Astrocyte (in vitro differentiated cells and primary cell): ENCODE data around the gene RANBP17.

Experiments
- EZH2 ChIP-seq: IDR thresholded peaks from 2 replicates; pipeline ENCODE4 v1.6.1; 2012; ENCODE audit warnings: mild to moderate bottlenecking, low read length, inconsistent platforms; ENCODE audit not compliant: insufficient read depth
- TF ChIP-seq, protein P1 (sequence below): IDR thresholded peaks from 2 replicates; pipeline ENCODE4 v1.5.1; 2011; ENCODE audit warnings: low read depth, mild to moderate bottlenecking, inconsistent platforms, low read length, moderate library complexity; ENCODE audit not compliant: insufficient read depth

DNA sequence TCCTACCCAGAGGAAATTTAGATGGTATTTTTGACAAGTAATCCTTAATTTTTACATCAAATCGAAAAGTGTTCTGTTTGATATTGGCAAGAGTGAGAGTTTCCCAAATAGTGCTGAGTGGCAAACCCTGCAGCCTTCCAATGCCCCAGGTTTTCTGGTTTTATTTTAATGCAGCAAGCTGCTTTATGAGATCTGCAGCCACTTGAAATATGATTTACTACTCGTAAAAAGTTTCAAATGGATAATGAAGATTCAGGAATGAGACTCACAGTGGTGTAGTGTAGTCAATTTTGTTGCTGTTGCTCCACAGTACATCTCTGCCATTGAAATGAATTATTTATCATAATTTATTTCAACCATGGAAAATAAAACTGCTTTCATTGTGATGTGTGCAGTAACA lies 423.6 kb downstream of the RANBP17 start:
- no peak for TF ChIP-seq EZH2
- TF ChIP-seq, protein P1, sequence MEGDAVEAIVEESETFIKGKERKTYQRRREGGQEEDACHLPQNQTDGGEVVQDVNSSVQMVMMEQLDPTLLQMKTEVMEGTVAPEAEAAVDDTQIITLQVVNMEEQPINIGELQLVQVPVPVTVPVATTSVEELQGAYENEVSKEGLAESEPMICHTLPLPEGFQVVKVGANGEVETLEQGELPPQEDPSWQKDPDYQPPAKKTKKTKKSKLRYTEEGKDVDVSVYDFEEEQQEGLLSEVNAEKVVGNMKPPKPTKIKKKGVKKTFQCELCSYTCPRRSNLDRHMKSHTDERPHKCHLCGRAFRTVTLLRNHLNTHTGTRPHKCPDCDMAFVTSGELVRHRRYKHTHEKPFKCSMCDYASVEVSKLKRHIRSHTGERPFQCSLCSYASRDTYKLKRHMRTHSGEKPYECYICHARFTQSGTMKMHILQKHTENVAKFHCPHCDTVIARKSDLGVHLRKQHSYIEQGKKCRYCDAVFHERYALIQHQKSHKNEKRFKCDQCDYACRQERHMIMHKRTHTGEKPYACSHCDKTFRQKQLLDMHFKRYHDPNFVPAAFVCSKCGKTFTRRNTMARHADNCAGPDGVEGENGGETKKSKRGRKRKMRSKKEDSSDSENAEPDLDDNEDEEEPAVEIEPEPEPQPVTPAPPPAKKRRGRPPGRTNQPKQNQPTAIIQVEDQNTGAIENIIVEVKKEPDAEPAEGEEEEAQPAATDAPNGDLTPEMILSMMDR = no peak
